ENCODE data around the gene UBE2J1.
A peak's percentile ranks its signal among the peaks of the same experiment; 100 is the strongest.

UBE2J1 gene

GRCh38 chr6:89364586-89364985, 12.1 kb upstream of the UBE2J1 start:
- DNase-seq (ENCODE audit: low spot score) = no peak

GRCh38 chr6:89361171-89361570, 8.6 kb upstream of the UBE2J1 start:
- no peak for DNase-seq (ENCODE audit: low spot score)

GRCh38 chr6:89360415-89360999, 8.0 kb upstream of the UBE2J1 start:
- DNase-seq (ENCODE audit: low spot score) = no peak

GRCh38 chr6:89359561-89359960, 7.0 kb upstream of the UBE2J1 start:
- no peak for DNase-seq (ENCODE audit: low spot score)

GRCh38 chr6:89357390-89357789, 4.9 kb upstream of the UBE2J1 start:
- DNase-seq (ENCODE audit: low spot score) = peak; percentile 95

- peak; percentile 80 for DNase-seq (ENCODE audit: low spot score)
Observed at GRCh38 chr6:89356642-89357170, 4.2 kb upstream of the UBE2J1 start.

- peak; percentile 46 for DNase-seq (ENCODE audit: low spot score)
Observed at GRCh38 chr6:89355511-89356194, 3.1 kb upstream of the UBE2J1 start.

- DNase-seq (ENCODE audit: low spot score) = peak; percentile 80
Observed at GRCh38 chr6:89353702-89354392, 1.3 kb upstream of the UBE2J1 start.

GRCh38 chr6:89353118-89353556, 615 bp upstream of the UBE2J1 start:
- DNase-seq (ENCODE audit: low spot score) = no peak

GRCh38 chr6:89351671-89352277, 748 bp downstream of the UBE2J1 start:
- peak; percentile 44 for DNase-seq (ENCODE audit: low spot score)

- peak; percentile 87 for DNase-seq (ENCODE audit: low spot score)
Observed at GRCh38 chr6:89350281-89350966, 2.1 kb downstream of the UBE2J1 start.

GRCh38 chr6:89348372-89348771, 4.2 kb downstream of the UBE2J1 start:
- DNase-seq (ENCODE audit: low spot score) = no peak

- no peak for DNase-seq (ENCODE audit: low spot score)
Observed at GRCh38 chr6:89347825-89348224, 4.7 kb downstream of the UBE2J1 start.

- no peak for DNase-seq (ENCODE audit: low spot score)
Observed at GRCh38 chr6:89346433-89346832, 6.1 kb downstream of the UBE2J1 start.

- DNase-seq (ENCODE audit: low spot score) = no peak
Observed at GRCh38 chr6:89339565-89339964, 13.0 kb downstream of the UBE2J1 start.

- no peak for DNase-seq (ENCODE audit: low spot score)
Observed at GRCh38 chr6:89335164-89335563, 17.4 kb downstream of the UBE2J1 start.

GRCh38 chr6:89330910-89331309, 21.6 kb downstream of the UBE2J1 start:
- no peak for DNase-seq (ENCODE audit: low spot score)

GRCh38 chr6:89328976-89329375, 23.5 kb downstream of the UBE2J1 start:
- no peak for DNase-seq (ENCODE audit: low spot score)

- no peak for DNase-seq (ENCODE audit: low spot score)
Observed at GRCh38 chr6:89324304-89324703, 28.2 kb downstream of the UBE2J1 start.

- no peak for DNase-seq (ENCODE audit: low spot score)
Observed at GRCh38 chr6:89323511-89323971, 29.0 kb downstream of the UBE2J1 start.

GRCh38 chr6:89321131-89321970, 31.2 kb downstream of the UBE2J1 start:
- no peak for DNase-seq (ENCODE audit: low spot score)
